Stimulated activated CD8-positive, alpha-beta memory T cell treated with anti-CD3 and anti-CD28 coated beads, Interleukin-4, amount 100 ng/mL, for 4 hours (primary cell): Measurements from ENCODE around the gene MIB1.
"Not testable (repeated sequence)": the region's sequence is repeated elsewhere in the genome, so short reads cannot be mapped to it uniquely, and the experiment has no call there.

Experiments used
- DNase-seq, 2 donors: peaks; one replicate each; pipeline ENCODE4 v3.0.0-alpha.2; 2020; ENCODE audit warnings: low read depth in 2 of 2, low spot score in 1 of 2

The MIB1 gene

DNA sequence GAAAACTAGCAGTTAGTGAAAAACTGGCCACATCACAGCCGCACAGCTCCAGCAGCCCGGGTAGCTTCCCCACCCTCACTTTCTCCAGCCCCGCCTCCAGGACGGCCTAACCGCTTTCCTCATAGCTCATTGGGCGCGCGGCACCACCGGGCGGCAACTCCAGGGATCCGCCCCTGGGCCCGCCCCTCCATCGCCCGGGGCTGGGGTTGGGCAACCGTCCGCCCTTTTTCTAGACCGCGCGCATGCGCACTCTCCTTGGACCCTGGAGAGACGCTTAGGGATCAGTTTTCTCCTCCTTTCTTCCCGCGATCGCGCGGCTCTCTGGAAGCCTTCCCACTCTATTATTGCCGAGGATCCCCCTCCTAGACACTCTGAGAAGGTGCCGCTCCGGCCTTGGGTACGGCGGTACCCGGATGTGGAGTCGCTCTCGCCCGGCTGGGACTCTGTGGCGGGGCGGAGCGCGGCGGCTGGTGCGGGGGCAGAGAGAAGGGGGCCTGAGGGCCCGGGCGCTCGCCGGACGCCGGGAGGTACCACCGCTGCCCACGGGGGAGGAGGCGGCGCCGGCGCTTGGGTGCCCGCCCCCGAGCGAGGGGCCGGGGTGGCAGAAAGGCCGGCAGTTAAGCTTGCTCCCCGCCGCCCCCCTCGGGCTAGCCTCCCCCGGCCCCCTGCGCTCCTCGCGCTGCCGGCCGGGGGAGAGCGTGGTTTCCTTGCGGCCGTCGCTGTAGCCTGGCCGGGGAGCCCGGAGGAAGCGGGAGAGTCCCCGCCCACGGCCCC, at the start of gene MIB1:
Gene MIB1, plus strand, starts transcription at position 255 of the 774 bp plus-strand sequence. CDS start 792 bp downstream, outside the sequence.
- peak; percentile 96 to 97 for DNase-seq

DNA sequence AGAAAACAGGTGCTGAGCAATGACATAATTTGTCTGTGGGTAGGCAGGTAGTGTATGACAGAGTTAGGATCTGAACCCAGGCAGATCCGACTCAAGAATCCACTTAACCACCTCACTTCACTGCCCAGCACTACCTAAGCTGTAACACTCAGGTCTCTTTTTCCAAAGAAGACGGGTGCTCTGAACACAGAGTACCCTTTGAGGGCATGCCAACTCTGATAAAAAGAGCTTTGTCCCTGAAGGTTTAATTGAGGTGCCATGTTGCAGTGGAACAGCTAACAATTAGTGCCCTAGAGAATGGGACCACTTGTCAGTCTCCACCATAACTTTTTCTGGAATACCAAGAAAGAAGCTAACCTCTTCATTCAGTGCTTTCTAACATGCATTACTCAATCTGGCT, 47.3 kb upstream of the MIB1 start:
- no peak for DNase-seq

DNA sequence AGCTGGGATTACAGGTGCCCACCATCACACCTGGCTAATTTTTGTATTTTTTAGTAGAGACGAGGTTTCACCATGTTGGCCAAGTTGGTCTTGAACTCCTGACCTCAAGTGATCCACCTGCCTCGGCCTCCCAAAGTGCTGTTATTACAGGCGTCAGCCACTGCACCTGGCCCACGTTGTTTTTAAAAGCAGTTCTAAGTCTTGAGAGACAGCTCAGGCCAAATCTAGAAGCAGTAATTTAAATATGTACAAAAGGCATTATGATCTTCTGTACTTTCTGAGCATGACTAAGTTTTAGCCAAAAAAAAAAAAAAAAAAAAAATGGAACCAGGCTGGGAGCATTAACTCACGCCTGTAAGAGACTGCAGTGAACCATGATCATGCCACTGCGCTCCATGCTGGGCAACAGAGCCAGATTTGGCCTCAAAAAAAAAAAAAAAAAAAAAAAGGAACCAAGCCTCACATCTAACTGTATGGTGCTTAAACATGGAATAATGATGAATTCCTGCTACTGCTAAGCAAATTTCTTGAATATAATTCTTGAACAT, 40.0 kb upstream of the MIB1 start:
- no peak for DNase-seq

DNA sequence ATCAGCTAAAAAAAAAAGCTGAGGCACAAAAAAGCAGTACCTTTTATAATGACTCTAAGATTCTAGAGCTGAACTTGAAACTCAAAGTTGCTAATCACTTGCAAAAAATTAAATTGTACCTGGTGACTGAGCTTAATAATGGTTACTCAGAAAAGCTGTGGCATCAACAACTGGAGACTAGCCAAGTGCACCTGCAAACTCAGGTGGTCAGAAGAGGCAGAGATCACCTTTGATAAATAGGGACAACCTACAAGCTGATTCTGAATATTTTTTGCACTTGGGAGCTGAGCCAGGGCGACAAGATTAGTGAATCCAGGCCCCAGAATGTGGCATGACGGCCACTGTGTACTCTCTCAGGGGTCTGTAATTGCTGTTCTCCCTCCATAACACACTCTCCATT, 39.0 kb upstream of the MIB1 start:
- no peak for DNase-seq

GRCh38 chr18:21702602-21703001, 38.0 kb upstream of the MIB1 start:
- DNase-seq = no peak

DNA sequence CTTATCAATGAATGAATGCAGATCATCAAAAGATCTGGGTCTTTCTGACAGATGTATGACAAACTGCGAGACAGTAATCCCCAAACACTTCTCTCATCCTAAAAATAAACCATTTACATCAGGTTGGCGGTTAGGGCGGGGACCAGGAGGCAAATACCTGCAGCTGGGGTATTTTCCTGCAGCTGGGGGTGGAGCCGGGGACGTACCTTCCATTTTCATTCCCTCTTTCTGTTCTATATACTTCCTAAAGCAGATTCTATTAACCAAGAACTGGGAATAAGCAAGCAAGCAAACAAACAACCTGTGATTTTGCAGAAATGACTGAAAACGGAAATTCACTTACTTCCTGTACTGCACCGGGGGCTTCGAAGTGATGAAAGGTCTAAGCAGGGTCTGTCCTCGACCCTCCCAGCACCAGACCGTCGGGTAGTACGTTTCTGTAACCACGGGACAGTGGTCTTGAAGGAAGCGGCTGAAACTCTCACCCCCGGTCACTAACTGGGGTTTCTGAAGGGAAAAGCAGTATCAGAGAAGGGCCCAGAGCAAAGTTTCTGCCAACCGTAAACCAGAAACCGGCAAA, 37.3 kb upstream of the MIB1 start:
- DNase-seq = no peak

- peak; percentile 74 to 88 for DNase-seq
These were observed 35.8 kb upstream of the MIB1 start, which contains the start of gene ABHD3 for GRCh38 chr18:21704603-21705364. ABHD3 (minus strand) TSS chr18:21704774; CDS start chr18:21704665, 109 bp downstream.

DNA sequence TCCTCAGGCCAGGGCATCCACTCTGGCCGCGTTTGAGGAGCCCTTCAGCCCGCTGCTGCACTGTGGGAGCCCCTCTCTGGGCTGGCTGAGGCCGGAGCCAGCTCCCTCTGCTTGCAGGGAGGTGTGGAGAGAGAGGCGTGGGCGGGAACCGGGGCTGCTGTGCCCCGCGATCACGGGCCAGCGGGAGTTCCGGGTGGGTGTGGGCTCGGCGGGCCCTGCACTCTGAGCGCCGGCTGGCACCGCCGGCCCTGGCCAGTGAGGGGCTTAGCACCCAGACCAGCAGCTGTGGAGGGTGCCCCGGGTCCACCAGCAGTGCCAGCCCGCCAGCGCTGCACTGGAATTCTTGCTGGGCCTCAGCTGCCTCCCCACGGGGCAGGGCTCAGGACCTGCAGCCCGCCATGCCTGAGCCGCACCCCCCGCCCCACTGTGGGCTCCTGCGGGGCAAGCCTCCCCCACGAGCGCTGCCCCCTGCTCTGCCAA, 34.2 kb upstream of the MIB1 start:
- DNase-seq = no peak

DNA sequence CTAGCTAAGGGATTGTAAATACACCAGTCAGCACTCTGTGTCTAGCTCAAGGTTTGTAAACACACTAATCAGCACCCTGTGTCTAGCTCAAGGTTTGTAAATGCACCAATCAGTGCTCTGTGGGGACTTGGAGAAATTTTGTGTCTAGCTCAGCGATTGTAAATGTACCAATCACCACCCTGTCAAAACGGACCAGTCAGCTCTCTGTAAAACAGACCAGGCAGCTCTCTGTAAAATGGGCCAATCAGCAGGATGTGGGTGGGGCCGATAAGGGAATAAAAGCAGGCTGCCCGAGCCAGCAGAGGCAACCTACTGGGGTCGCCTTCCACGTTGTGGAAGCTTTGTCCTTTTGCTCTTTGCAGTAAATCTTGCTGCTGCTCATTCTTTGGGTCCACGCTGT, 33.5 kb upstream of the MIB1 start:
- DNase-seq = not testable (repeated sequence)

GRCh38 chr18:21714474-21714873, 26.1 kb upstream of the MIB1 start:
- DNase-seq = no peak

DNA sequence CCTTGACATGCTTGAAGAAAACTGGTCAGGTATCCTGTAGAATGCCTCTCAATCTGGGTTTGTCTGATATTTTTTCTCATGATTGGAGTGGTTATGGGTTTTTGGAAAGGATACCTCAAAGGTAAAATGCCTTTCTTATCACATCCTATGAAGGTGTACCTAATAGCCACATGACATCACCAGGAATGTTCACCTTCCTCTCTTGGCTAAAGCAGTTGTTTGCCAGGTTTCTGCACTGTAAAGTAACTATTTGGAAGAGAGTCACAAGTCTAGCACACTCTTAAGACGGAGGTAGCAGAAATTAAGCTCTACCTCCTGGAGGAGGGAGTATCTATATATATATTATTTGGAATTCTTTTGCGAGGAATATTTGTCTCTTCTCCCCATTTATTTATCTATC, 17.9 kb upstream of the MIB1 start:
- no peak for DNase-seq

DNA sequence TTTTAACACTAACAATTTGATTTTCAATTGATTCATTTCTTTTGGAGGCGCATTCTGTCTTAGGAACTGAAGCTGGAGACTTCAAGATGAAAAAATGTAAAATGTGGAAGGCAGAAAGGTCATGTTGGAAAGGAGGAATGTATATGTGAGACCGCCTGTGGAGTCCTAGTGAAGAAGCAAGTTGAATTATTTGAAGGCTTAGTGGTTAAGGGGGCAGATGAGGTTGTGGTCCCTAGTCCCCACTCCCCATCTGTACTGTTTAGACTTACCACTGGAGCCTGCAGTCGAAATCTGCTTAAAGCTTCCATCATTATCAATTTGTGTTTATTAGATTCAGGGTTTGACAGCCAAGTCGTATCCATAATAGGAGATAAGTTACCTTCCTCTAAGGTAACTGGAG, 15.4 kb upstream of the MIB1 start:
- no peak for DNase-seq

DNA sequence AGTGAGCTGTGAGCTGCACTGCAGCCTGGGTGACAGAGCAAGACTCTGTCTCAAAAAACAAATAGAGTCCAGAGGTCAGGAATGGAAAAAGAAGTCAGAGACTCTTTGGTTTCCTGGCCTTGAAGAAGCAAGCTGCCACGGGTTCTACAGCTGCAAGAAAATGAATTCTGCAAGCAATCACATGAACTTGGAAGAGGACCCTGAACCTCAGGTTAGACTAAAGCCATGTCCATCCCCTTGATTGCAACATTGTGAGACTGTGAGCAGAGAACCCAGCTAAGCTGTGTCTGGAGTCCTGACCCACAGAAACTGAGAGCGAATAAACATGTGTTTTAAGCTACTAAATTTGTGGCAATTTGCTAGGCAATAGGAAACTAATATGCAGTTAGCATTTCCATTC, 12.9 kb upstream of the MIB1 start:
- no peak for DNase-seq

DNA sequence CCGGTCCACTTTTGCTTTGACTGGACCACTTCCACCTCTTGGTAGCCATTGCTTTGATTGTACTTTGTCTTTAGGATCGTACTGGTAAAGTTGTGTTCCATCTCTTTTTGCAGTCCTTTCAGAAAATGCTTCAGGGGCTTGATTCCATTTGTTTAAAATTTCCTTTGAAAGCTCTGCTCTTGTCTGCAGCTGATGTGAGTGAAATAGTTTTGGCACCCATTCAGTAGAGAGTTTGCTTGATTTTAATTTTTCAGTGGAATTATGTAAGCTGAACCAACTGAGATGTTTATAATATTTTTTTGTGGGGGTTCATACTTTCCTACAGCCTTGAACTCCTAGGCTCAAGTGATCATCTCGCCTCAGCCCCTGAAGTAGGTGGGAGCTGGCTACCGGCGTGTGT, 7.6 kb upstream of the MIB1 start:
- DNase-seq = no peak

- DNase-seq = no peak
These were observed 5.1 kb upstream of the MIB1 start for GRCh38 chr18:21735452-21736015.

DNA sequence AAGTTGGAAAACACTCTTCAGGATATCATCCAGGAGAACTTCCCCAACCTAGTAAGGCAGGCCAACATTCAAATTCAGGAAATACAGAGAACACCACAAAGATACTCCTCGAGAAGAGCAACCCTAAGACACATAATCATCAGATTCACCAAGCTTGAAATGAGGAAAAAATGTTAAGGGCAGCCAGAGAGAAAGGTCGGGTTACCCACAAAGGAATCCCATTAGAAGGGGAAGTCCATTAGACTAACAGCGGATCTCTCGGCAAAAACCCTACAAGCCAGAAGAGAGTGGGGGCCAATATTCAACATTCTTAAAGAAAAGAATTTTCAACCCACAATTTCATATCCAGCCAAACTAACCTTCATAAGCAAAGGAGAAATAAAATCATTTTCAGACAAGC, 3.7 kb upstream of the MIB1 start:
- DNase-seq = not testable (repeated sequence)

- no peak for DNase-seq
These were observed 721 bp upstream of the MIB1 start for GRCh38 chr18:21739604-21740537.

- no peak for DNase-seq
These were observed 645 bp downstream of the MIB1 start for GRCh38 chr18:21741312-21741561.

GRCh38 chr18:21741562-21742314, 1.1 kb downstream of the MIB1 start:
- no peak for DNase-seq

GRCh38 chr18:21742315-21742687, 1.7 kb downstream of the MIB1 start:
- DNase-seq = no peak
